GM12878 (cell line): ENCODE measurements around the gene TRAF5.

Experiments used
- CHD4 ChIP-seq: fragments of 200-600 bp; sonication (generic); IDR thresholded peaks from 2 replicates; pipeline ENCODE4 v1.6.1; 2016; ENCODE audit warnings: mild to moderate bottlenecking
- CTCF ChIP-seq, 3 experiments: IDR thresholded peaks in 2 of 3; conservative IDR thresholded peaks in 1 of 3; 2 replicates each; pipeline ENCODE4 v1.5.1; 2011; ENCODE audit warnings: low read depth in 3 of 3, low read length in 3 of 3, mild to moderate bottlenecking in 3 of 3, control low read depth in 2 of 3, moderate library complexity in 2 of 3, inconsistent platforms in 1 of 3, mixed read lengths in 1 of 3; ENCODE audit not compliant: control insufficient read depth in 2 of 3, insufficient read depth in 1 of 3; ENCODE audit errors: extremely low read depth in 1 of 3
- EZH2 ChIP-seq: IDR thresholded peaks from 2 replicates; pipeline ENCODE4 v1.6.1; 2012; ENCODE audit warnings: low read depth, mild to moderate bottlenecking, control low read depth, inconsistent platforms, low read length, borderline replicate concordance; ENCODE audit not compliant: control insufficient read depth
- IKZF2 ChIP-seq, 2 experiments: fragments of 450-650 bp; IDR thresholded peaks; 2 replicates each; pipeline ENCODE4 v1.6.1; 2017; ENCODE audit warnings: mild to moderate bottlenecking in 2 of 2, moderate library complexity in 2 of 2
- IRF4 ChIP-seq: IDR thresholded peaks from 2 replicates; pipeline ENCODE4 v1.6.1; 2011; ENCODE audit warnings: low read depth, low read length
- POLR2AphosphoS5 ChIP-seq: IDR thresholded peaks from 2 replicates; pipeline ENCODE4 v1.6.1; 2011; ENCODE audit warnings: mild to moderate bottlenecking, low read length, inconsistent platforms
- RAD21 ChIP-seq: IDR thresholded peaks from 2 replicates; pipeline ENCODE4 v1.6.1; 2011; ENCODE audit warnings: mild to moderate bottlenecking, low read depth, low read length, moderate library complexity; ENCODE audit not compliant: insufficient read depth
- RELA ChIP-seq: fragments of 450-650 bp; IDR thresholded peaks from 2 replicates; pipeline ENCODE4 v1.8.0; 2014; ENCODE audit warnings: borderline replicate concordance; ENCODE audit not compliant: partially characterized antibody
- SMC3 ChIP-seq: IDR thresholded peaks from 2 replicates; pipeline ENCODE4 v1.6.1; 2011; ENCODE audit warnings: low read length, improper control_type of control experiment, borderline replicate concordance
- TBL1XR1 ChIP-seq: IDR thresholded peaks from 2 replicates; pipeline ENCODE4 v1.6.1; 2012; ENCODE audit warnings: low read depth, low read length, improper control_type of control experiment
- TCF12 ChIP-seq: IDR thresholded peaks from 2 replicates; pipeline ENCODE4 v1.6.1; 2011; ENCODE audit warnings: low read depth, mild to moderate bottlenecking, low read length
- ZNF24 ChIP-seq: fragments of 450-650 bp; IDR thresholded peaks from 2 replicates; pipeline ENCODE4 v1.6.1; 2017; ENCODE audit warnings: antibody characterized with exemption, mild to moderate bottlenecking
- TF ChIP-seq, protein P1 (sequence below): IDR thresholded peaks from 2 replicates; pipeline ENCODE4 v1.6.1; 2011; ENCODE audit warnings: low read depth, low read length, improper control_type of control experiment, borderline replicate concordance

GRCh38 chr1:211358685-211359084 is 32.1 kb downstream of the TRAF5 start:
- TF ChIP-seq TBL1XR1 (no peak), RAD21 (no peak), TCF12 (no peak), RELA (no peak), IKZF2 (IDR thresholded peaks at IDR 0.05) (no peak), SMC3 (no peak), ZNF24 (no peak), EZH2 (no peak), CHD4 (no peak), CTCF (IDR thresholded peaks at IDR 0.05 in 2 of 3, conservative IDR thresholded peaks at IDR 0.05 in 1 of 3; ENCODE audit: control insufficient read depth in 2 of 3, extremely low read depth in 1 of 3, insufficient read depth in 1 of 3, low read depth in 3 of 3, low read length in 3 of 3) (no peak), POLR2AphosphoS5 (no peak), IRF4 (no peak)
- TF ChIP-seq, protein P1, sequence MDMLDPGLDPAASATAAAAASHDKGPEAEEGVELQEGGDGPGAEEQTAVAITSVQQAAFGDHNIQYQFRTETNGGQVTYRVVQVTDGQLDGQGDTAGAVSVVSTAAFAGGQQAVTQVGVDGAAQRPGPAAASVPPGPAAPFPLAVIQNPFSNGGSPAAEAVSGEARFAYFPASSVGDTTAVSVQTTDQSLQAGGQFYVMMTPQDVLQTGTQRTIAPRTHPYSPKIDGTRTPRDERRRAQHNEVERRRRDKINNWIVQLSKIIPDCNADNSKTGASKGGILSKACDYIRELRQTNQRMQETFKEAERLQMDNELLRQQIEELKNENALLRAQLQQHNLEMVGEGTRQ: no peak
